SK-N-SH (cell line): Measurements from ENCODE around the gene MLLT10. TPM values are rescaled to one million over a fixed set of nuclear protein-coding genes. Genes with fewer than 3 reads are reported as not detected.
A peak's percentile ranks its signal among the peaks of the same experiment; 100 is the strongest.

Source experiments
- CTCF ChIA-PET: fragments of 300-600, 350-600 bp; formaldehyde crosslinking; extraction: SDS; loops from one replicate; lab custom pipeline; 2021; lab: Yijun Ruan, JAX
- POLR2A ChIA-PET: fragments of 350-600 bp; sonication (Branson Sonifier 250); formaldehyde crosslinking; extraction: SDS; loops from one replicate; lab custom pipeline; 2020; ENCODE audit warnings: antibody characterized with exemption, inconsistent platforms; lab: Yijun Ruan, JAX
- DNase-seq: peaks from one replicate; pipeline ENCODE4 v3.0.0; 2012
- H2AFZ ChIP-seq: fragments of 200-600 bp; sonication (generic); 2 replicates; pipeline ENCODE4 v1.8.1; 2016; ENCODE audit warnings: antibody characterized with exemption, mild to moderate bottlenecking, low read depth
- H3F3A ChIP-seq: fragments of 200-600 bp; sonication (generic); replicated peaks from 2 replicates; pipeline ENCODE3; 2016; ENCODE audit warnings: antibody characterized with exemption, mild to moderate bottlenecking; ENCODE audit not compliant: insufficient read depth
- H3K27ac ChIP-seq, 2 experiments: fragments of 200-500 bp in 1 of 2; fragments of 200-600 bp in 1 of 2; sonication (Bioruptor generic) in 1 of 2; sonication (generic), shearing (Covaris generic) in 1 of 2; 2 replicates each; pipeline versions ENCODE4 v1.5.1 to v1.6.1; 2014 to 2016; ENCODE audit warnings: low read depth in 2 of 2, inconsistent platforms in 1 of 2, low read length in 1 of 2, mild to moderate bottlenecking in 1 of 2, mixed read lengths in 1 of 2
- H3K27me3 ChIP-seq: fragments of 200-600 bp; sonication (generic), shearing (Covaris generic); 2 replicates; pipeline ENCODE4 v1.6.1; 2016; ENCODE audit warnings: mixed run types; ENCODE audit not compliant: insufficient read depth
- H3K36me3 ChIP-seq, 2 experiments: fragments of 200-500 bp in 1 of 2; fragments of 200-600 bp in 1 of 2; sonication (Bioruptor generic) in 1 of 2; sonication (generic) in 1 of 2; replicated peaks in 1 of 2; 2 replicates each; pipeline versions ENCODE3 to v1.5.1; 2014 to 2016; ENCODE audit warnings: low read length in 1 of 2, mild to moderate bottlenecking in 1 of 2; ENCODE audit not compliant: insufficient read depth in 2 of 2, control insufficient read depth in 1 of 2
- H3K4me1 ChIP-seq, 2 experiments: fragments of 200-500 bp in 1 of 2; fragments of 200-600 bp in 1 of 2; sonication (Bioruptor generic) in 1 of 2; sonication (generic), shearing (Covaris generic) in 1 of 2; 2 replicates each; pipeline versions ENCODE4 v1.5.1 to v1.6.1; 2014 to 2016; ENCODE audit warnings: low read depth in 1 of 2, low read length in 1 of 2, mixed run types in 1 of 2; ENCODE audit not compliant: insufficient read depth in 2 of 2, control insufficient read depth in 1 of 2
- H3K4me2 ChIP-seq: fragments of 200-600 bp; sonication (generic), shearing (Covaris generic); 2 replicates; pipeline ENCODE4 v1.6.1; 2017; ENCODE audit warnings: mixed run types
- H3K4me3 ChIP-seq, 2 experiments: fragments of 200-500 bp in 1 of 2; fragments of 200-600 bp in 1 of 2; sonication (Bioruptor generic) in 1 of 2; sonication (generic), shearing (Covaris generic) in 1 of 2; 2 replicates each; pipeline versions ENCODE4 v1.5.1 to v1.8.1; 2014 to 2016; ENCODE audit warnings: low read depth in 2 of 2, inconsistent platforms in 1 of 2, low read length in 1 of 2, mild to moderate bottlenecking in 1 of 2, mixed read lengths in 1 of 2, moderate library complexity in 1 of 2
- H3K79me2 ChIP-seq: fragments of 200-600 bp; sonication (generic); 2 replicates; pipeline ENCODE4 v1.8.1; 2017; ENCODE audit warnings: mild to moderate bottlenecking; ENCODE audit not compliant: insufficient read depth
- H3K9ac ChIP-seq: fragments of 200-600 bp; sonication (generic); 2 replicates; pipeline ENCODE4 v1.6.1; 2017; ENCODE audit warnings: mixed run types
- H3K9me2 ChIP-seq: fragments of 200-600 bp; sonication (generic); 2 replicates; pipeline ENCODE4 v1.6.1; 2017; ENCODE audit warnings: mixed run types
- H3K9me3 ChIP-seq: fragments of 200-600 bp; sonication (generic); 2 replicates; pipeline ENCODE4 v1.6.1; 2017; ENCODE audit warnings: mixed run types, mild to moderate bottlenecking, moderate library complexity
- H4K20me1 ChIP-seq: fragments of 200-600 bp; sonication (generic); 2 replicates; pipeline ENCODE4 v1.6.1; 2017; ENCODE audit warnings: mild to moderate bottlenecking, mixed run types; ENCODE audit not compliant: insufficient read depth
- CHD2 ChIP-seq: fragments of 150-350 bp; IDR thresholded peaks from 2 replicates; pipeline ENCODE4 v1.6.1; 2018; ENCODE audit warnings: low read length; ENCODE audit not compliant: partially characterized antibody
- EZH2phosphoT487 ChIP-seq: fragments of 200-600 bp; sonication (generic); IDR thresholded peaks from 2 replicates; pipeline ENCODE4 v1.6.1; 2017; ENCODE audit warnings: low read depth, mixed run types, mild to moderate bottlenecking, antibody characterized with exemption, moderate library complexity, borderline replicate concordance
- FOXJ3 ChIP-seq: sonication (generic); formaldehyde crosslinking; IDR thresholded peaks from 2 replicates; pipeline ENCODE4 v1.5.1; 2020; ENCODE audit warnings: mild to moderate bottlenecking, missing genetic modification reagents
- GABPA ChIP-seq: IDR thresholded peaks from 2 replicates; pipeline ENCODE4 v1.4.0; 2012; ENCODE audit warnings: low read depth, mild to moderate bottlenecking
- GATA2 ChIP-seq: sonication (generic); formaldehyde crosslinking; IDR thresholded peaks from 2 replicates; pipeline ENCODE4 v1.5.0; 2020; ENCODE audit warnings: mild to moderate bottlenecking, missing genetic modification reagents
- JUND ChIP-seq: IDR thresholded peaks from 2 replicates; pipeline ENCODE4 v1.4.0; 2012
- MXI1 ChIP-seq: IDR thresholded peaks from 2 replicates; pipeline ENCODE4 v1.6.1; 2012; ENCODE audit warnings: mild to moderate bottlenecking, low read depth, low read length, improper control_type of control experiment
- NRF1 ChIP-seq: IDR thresholded peaks from 2 replicates; pipeline ENCODE4 v1.6.1; 2012; ENCODE audit warnings: low read depth, mild to moderate bottlenecking, low read length
- RCOR1 ChIP-seq: fragments of 150-350 bp; IDR thresholded peaks from 2 replicates; pipeline ENCODE4 v1.6.1; 2017; ENCODE audit warnings: antibody characterized with exemption, low read length
- RFX5 ChIP-seq: IDR thresholded peaks from 2 replicates; pipeline ENCODE4 v1.6.1; 2012; ENCODE audit warnings: mild to moderate bottlenecking, improper control_type of control experiment, low read length
- SIN3A ChIP-seq: IDR thresholded peaks from 2 replicates; pipeline ENCODE4 v1.6.1; 2012; ENCODE audit warnings: low read depth, mild to moderate bottlenecking, low read length, moderate library complexity, borderline replicate concordance
- SMC3 ChIP-seq: IDR thresholded peaks from 2 replicates; pipeline ENCODE4 v1.6.1; 2012; ENCODE audit warnings: low read depth, low read length, improper control_type of control experiment
- TCF12 ChIP-seq: IDR thresholded peaks from 2 replicates; pipeline ENCODE4 v1.4.0; 2012
- ZBTB33 ChIP-seq: IDR thresholded peaks from 2 replicates; pipeline ENCODE4 v1.4.0; 2012; ENCODE audit warnings: low read depth, borderline replicate concordance
- WGBS: methylation state at CpG from one replicate; pipeline ENCODE4 v1.1.6; 2017; ENCODE audit warnings: low lambda C conversion rate; 5-methylcytosine and 5-hydroxymethylcytosine counted together
- polyA plus RNA-seq, 3 experiments: library from polyadenylated mRNA; depleted of rRNA; stranded (reverse); fragments of >200 nt; gene quantifications; 2 replicates each; pipeline ENCODE4 v1.2.3, GENCODE V29; 2012
- TF ChIP-seq, protein P1 (sequence below): IDR thresholded peaks from 2 replicates; pipeline ENCODE4 v1.4.0; 2012; ENCODE audit warnings: low read depth
- TF ChIP-seq, protein P2 (sequence below): IDR thresholded peaks from 2 replicates; pipeline ENCODE4 v1.6.1; 2012; ENCODE audit warnings: mild to moderate bottlenecking, low read depth, low read length, moderate library complexity
- TF ChIP-seq, protein P3 (sequence below): fragments of 150-350 bp; IDR thresholded peaks from 2 replicates; pipeline ENCODE4 v1.6.1; 2017; ENCODE audit warnings: antibody characterized with exemption, low read length, low read depth, borderline replicate concordance
- TF ChIP-seq, protein P4 (sequence below): IDR thresholded peaks from 2 replicates; pipeline ENCODE4 v1.4.0; 2012; ENCODE audit warnings: low read depth, borderline replicate concordance

The MLLT10 gene
- polyA plus RNA-seq, 1 of the 3 experiments (the other 2 are of a cell fraction): 26.0 TPM

GRCh38 chr10:21724020-21724589, 190.1 kb downstream of the MLLT10 start:
- Histone ChIP-seq H4K20me1 (peaks cover 22% of the 10 kb centered on the region), H3K9ac (no peak overlapping the region), H3K36me3 (peaks cover 22 to 37% of the 10 kb centered on the region in 2 experiments), H3K79me2 (peaks cover 18% of the 10 kb centered on the region), H3K27me3 (no peaks in the 10 kb centered on the region), H3K9me3 (no peaks in the 10 kb centered on the region), H3K27ac (peak overlapping the region; percentile 62 to 87), H3K4me3 (no peak overlapping the region), H3K4me2 (0 out of 2 replicates have a peak overlapping the region, but pooled peaks have one; percentile 0), H2AFZ (no peak overlapping the region), H3K9me2 (no peaks in the 10 kb centered on the region), H3F3A (peaks cover 22% of the 10 kb centered on the region), H3K4me1 (peaks cover 39 to 46% of the 10 kb centered on the region in 2 experiments)
- TF ChIP-seq RCOR1 (no peak), MXI1 (0 out of 2 replicates have a peak, but pooled peaks have one; percentile 9), FOXJ3 (no peak), GABPA (no peak), RFX5 (no peak), JUND (no peak)
- TF ChIP-seq, protein P1, sequence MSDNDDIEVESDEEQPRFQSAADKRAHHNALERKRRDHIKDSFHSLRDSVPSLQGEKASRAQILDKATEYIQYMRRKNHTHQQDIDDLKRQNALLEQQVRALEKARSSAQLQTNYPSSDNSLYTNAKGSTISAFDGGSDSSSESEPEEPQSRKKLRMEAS: no peak
- WGBS: 40% methylated on average over 7 of the region's 7 CpGs
- no peak for DNase-seq
- ChIA-PET POLR2A (interaction anchor here (1.1 to 1.8 kb wide), 2 partner anchors 174 to 198 kb away, joined by 3 to 14 read pairs; partner anchors contain the start of gene SKIDA1), CTCF (interaction anchor here (1.2 to 3.3 kb wide), 4 partner anchors 8 to 228 kb away, joined by 3 to 18 read pairs (median 9); no protein-coding TSS in a partner anchor)

DNA sequence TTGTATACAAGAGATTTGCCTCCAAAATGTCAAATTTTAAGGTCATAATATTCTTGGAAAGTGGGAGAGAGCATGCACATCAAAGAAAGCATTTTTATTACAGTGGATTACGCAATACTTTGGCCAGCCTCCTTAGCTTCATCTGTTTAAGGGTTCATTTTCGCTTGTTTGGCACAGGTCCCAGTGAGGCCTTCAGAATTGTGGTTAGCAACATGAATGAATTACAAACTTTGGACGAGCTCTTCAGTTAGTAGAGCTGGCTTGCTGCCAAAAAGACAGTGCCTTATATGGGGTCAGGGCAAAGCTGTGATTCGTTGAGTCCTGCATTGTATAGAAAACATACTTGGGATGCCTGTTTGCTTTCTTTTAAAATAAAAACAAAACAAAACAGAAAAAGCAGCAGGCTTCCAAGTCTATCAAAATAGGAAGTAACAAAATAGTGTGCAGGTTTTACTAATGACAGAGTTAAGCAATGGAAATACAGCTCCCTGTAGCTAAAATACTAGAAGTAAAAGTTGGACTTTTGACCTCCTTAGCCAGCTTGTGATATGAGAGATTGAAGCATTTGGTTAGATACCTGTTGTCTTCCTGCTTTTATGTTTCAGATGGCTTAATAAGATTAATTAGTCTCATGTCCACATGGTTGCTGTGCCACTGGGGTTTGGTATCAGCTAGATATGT, 190.8 kb downstream of the MLLT10 start:
- Histone ChIP-seq H3K36me3 (peaks cover 19 to 41% of the 10 kb centered on the region in 2 experiments), H3K4me1 (peaks cover 39 to 44% of the 10 kb centered on the region in 2 experiments), H3K27ac (peak overlapping the region; percentile 62 to 87), H3K4me2 (peak overlapping the region; percentile 22; the same call in 1 of the 2 replicates), H3K9ac (no peak overlapping the region), H3F3A (peaks cover 22% of the 10 kb centered on the region), H3K9me2 (no peaks in the 10 kb centered on the region), H4K20me1 (peaks cover 22% of the 10 kb centered on the region), H3K9me3 (no peaks in the 10 kb centered on the region), H2AFZ (no peak overlapping the region), H3K79me2 (peaks cover 15% of the 10 kb centered on the region), H3K4me3 (no peak overlapping the region), H3K27me3 (no peaks in the 10 kb centered on the region)
- ChIA-PET CTCF (interaction anchor here (0.7 to 3.3 kb wide), 6 partner anchors 8 to 229 kb away, joined by 3 to 18 read pairs (median 4); no protein-coding TSS in a partner anchor), POLR2A (interaction anchor here (0.6 to 1.8 kb wide), 3 partner anchors 175 to 205 kb away, joined by 3 to 14 read pairs (median 6); partner anchors contain the start of gene SKIDA1)
- peak; percentile 61 for DNase-seq
- 1% methylated on average over 4 of the region's 4 CpGs for WGBS
- TF ChIP-seq NRF1 (no peak), TCF12 (peak; percentile 83), ZBTB33 (no peak), RFX5 (no peak), EZH2phosphoT487 (no peak), SIN3A (peak; percentile 65; the same call in 1 of the 2 replicates), GATA2 (CRISPR knock-in tag) (peak; percentile 53), SMC3 (no peak), CHD2 (peak; percentile 10)
- TF ChIP-seq, protein P2, sequence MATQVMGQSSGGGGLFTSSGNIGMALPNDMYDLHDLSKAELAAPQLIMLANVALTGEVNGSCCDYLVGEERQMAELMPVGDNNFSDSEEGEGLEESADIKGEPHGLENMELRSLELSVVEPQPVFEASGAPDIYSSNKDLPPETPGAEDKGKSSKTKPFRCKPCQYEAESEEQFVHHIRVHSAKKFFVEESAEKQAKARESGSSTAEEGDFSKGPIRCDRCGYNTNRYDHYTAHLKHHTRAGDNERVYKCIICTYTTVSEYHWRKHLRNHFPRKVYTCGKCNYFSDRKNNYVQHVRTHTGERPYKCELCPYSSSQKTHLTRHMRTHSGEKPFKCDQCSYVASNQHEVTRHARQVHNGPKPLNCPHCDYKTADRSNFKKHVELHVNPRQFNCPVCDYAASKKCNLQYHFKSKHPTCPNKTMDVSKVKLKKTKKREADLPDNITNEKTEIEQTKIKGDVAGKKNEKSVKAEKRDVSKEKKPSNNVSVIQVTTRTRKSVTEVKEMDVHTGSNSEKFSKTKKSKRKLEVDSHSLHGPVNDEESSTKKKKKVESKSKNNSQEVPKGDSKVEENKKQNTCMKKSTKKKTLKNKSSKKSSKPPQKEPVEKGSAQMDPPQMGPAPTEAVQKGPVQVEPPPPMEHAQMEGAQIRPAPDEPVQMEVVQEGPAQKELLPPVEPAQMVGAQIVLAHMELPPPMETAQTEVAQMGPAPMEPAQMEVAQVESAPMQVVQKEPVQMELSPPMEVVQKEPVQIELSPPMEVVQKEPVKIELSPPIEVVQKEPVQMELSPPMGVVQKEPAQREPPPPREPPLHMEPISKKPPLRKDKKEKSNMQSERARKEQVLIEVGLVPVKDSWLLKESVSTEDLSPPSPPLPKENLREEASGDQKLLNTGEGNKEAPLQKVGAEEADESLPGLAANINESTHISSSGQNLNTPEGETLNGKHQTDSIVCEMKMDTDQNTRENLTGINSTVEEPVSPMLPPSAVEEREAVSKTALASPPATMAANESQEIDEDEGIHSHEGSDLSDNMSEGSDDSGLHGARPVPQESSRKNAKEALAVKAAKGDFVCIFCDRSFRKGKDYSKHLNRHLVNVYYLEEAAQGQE: no peak
- TF ChIP-seq, protein P3, sequence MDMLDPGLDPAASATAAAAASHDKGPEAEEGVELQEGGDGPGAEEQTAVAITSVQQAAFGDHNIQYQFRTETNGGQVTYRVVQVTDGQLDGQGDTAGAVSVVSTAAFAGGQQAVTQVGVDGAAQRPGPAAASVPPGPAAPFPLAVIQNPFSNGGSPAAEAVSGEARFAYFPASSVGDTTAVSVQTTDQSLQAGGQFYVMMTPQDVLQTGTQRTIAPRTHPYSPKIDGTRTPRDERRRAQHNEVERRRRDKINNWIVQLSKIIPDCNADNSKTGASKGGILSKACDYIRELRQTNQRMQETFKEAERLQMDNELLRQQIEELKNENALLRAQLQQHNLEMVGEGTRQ: no peak
- TF ChIP-seq, protein P4, sequence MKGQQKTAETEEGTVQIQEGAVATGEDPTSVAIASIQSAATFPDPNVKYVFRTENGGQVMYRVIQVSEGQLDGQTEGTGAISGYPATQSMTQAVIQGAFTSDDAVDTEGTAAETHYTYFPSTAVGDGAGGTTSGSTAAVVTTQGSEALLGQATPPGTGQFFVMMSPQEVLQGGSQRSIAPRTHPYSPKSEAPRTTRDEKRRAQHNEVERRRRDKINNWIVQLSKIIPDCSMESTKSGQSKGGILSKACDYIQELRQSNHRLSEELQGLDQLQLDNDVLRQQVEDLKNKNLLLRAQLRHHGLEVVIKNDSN: no peak
